IMR-90 (cell line): Measurements from ENCODE around the gene SENP5. TPM values are rescaled to one million over a fixed set of nuclear protein-coding genes. Genes with fewer than 3 reads are reported as not detected.
A peak's percentile ranks its signal among the peaks of the same experiment; 100 is the strongest.

Source experiments
- ATAC-seq: fragments of 200-7000 bp; cut with Tn5 transposase; 2 replicates; pipeline ENCODE4 v1.9.1; 2020; ENCODE audit warnings: low read depth, mild to moderate bottlenecking, moderate library complexity
- BruUV-seq: library from RNA; stranded (reverse); fragments of 400-500 nt; replicated peaks from 2 replicates; lab custom pipeline; 2021; lab: Mats Ljungman, UMichigan
- CTCF ChIA-PET: fragments of 300-600 bp; formaldehyde crosslinking; extraction: SDS; loops from one replicate; lab custom pipeline; 2021; ENCODE audit warnings: antibody characterized with exemption; lab: Yijun Ruan, JAX
- POLR2A ChIA-PET: fragments of 300-600 bp; sonication (Branson Sonifier 250); formaldehyde crosslinking; loops from one replicate; lab custom pipeline; 2022; ENCODE audit warnings: antibody characterized with exemption; ENCODE audit not compliant: unreplicated experiment; lab: Charles Lee
- DNase-seq: peaks from one replicate; pipeline ENCODE4 v3.0.0; 2013
- H2AFZ ChIP-seq: replicated peaks from 2 replicates; pipeline ENCODE3; 2013; ENCODE audit warnings: low read length, mild to moderate bottlenecking; ENCODE audit not compliant: poor library complexity
- H2AK5ac ChIP-seq: 2 replicates; pipeline ENCODE4 v1.6.1; 2013; ENCODE audit warnings: low read depth, low read length, inconsistent platforms
- H2AK9ac ChIP-seq: replicated peaks from 2 replicates; pipeline ENCODE3; 2013; ENCODE audit warnings: mild to moderate bottlenecking, low read depth, low read length, moderate library complexity; ENCODE audit not compliant: poor library complexity
- H2BK120ac ChIP-seq: 2 replicates; pipeline ENCODE4 v1.6.1; 2013; ENCODE audit warnings: low read depth, low read length, inconsistent platforms
- H2BK15ac ChIP-seq: 3 replicates; pipeline ENCODE4 v1.6.1; 2013; ENCODE audit warnings: low read depth, low read length, inconsistent platforms
- H2BK20ac ChIP-seq: 2 replicates; pipeline ENCODE4 v1.6.1; 2013; ENCODE audit warnings: low read depth, mild to moderate bottlenecking, inconsistent platforms, low read length, moderate library complexity
- H2BK5ac ChIP-seq: 2 replicates; pipeline ENCODE4 v1.6.1; 2013; ENCODE audit warnings: mild to moderate bottlenecking, low read depth, low read length, inconsistent platforms; ENCODE audit not compliant: poor library complexity, severe bottlenecking
- H3K14ac ChIP-seq: replicated peaks from 2 replicates; pipeline ENCODE4 v1.6.1; 2013; ENCODE audit warnings: low read depth, low read length, inconsistent platforms
- H3K18ac ChIP-seq: 2 replicates; pipeline ENCODE4 v1.6.1; 2013; ENCODE audit warnings: low read depth, low read length, control low read depth
- H3K23ac ChIP-seq: 2 replicates; pipeline ENCODE4 v1.6.1; 2013; ENCODE audit warnings: low read depth, low read length, inconsistent platforms
- H3K27ac ChIP-seq: 2 replicates; pipeline ENCODE4 v1.5.1; 2013; ENCODE audit warnings: mild to moderate bottlenecking, control low read depth, low read length; ENCODE audit not compliant: insufficient read depth
- H3K27me3 ChIP-seq: 2 replicates; pipeline ENCODE4 v1.6.1; 2013; ENCODE audit warnings: low read length; ENCODE audit not compliant: control insufficient read depth, insufficient read depth
- H3K36me3 ChIP-seq: 2 replicates; pipeline ENCODE4 v1.6.1; 2013; ENCODE audit warnings: low read length, mixed read lengths; ENCODE audit not compliant: control insufficient read depth, insufficient read depth
- H3K4ac ChIP-seq: 2 replicates; pipeline ENCODE4 v1.6.1; 2013; ENCODE audit warnings: low read depth, low read length, inconsistent platforms
- H3K4me1 ChIP-seq: 2 replicates; pipeline ENCODE4 v1.6.1; 2013; ENCODE audit warnings: low read length, mixed read lengths; ENCODE audit not compliant: control insufficient read depth, insufficient read depth
- H3K4me2 ChIP-seq: 2 replicates; pipeline ENCODE4 v1.6.1; 2013; ENCODE audit warnings: low read depth, mild to moderate bottlenecking, control low read depth, low read length, moderate library complexity
- H3K4me3 ChIP-seq: 2 replicates; pipeline ENCODE4 v1.5.1; 2013; ENCODE audit warnings: low read depth, mild to moderate bottlenecking, control low read depth, low read length, moderate library complexity; ENCODE audit not compliant: insufficient read depth
- H3K56ac ChIP-seq: 2 replicates; pipeline ENCODE4 v1.6.1; 2013; ENCODE audit warnings: low read length, inconsistent platforms; ENCODE audit not compliant: insufficient read depth; ENCODE audit errors: extremely low read depth
- H3K79me1 ChIP-seq, 2 experiments: 2 replicates each; pipeline ENCODE4 v1.6.1; 2013; ENCODE audit warnings: low read length in 2 of 2, inconsistent platforms in 1 of 2, low read depth in 1 of 2
- H3K9ac ChIP-seq: 2 replicates; pipeline ENCODE4 v1.6.1; 2013; ENCODE audit warnings: low read depth, low read length, control low read depth
- H3K9me1 ChIP-seq: 2 replicates; pipeline ENCODE4 v1.6.1; 2013; ENCODE audit warnings: low read length, inconsistent platforms; ENCODE audit not compliant: insufficient read depth
- H3K9me3 ChIP-seq: 2 replicates; pipeline ENCODE4 v1.6.1; 2013; ENCODE audit warnings: low read length; ENCODE audit not compliant: control insufficient read depth, insufficient read depth
- H4K20me1 ChIP-seq: 2 replicates; pipeline ENCODE4 v1.6.1; 2013; ENCODE audit warnings: low read length, inconsistent platforms; ENCODE audit not compliant: insufficient read depth
- H4K5ac ChIP-seq: 2 replicates; pipeline ENCODE4 v1.6.1; 2013; ENCODE audit warnings: mild to moderate bottlenecking, low read depth, low read length, control low read depth
- H4K8ac ChIP-seq, 2 experiments: 2 replicates each; pipeline ENCODE4 v1.6.1; 2013; ENCODE audit warnings: low read depth in 2 of 2, low read length in 2 of 2, control low read depth in 1 of 2, inconsistent platforms in 1 of 2
- H4K91ac ChIP-seq: 2 replicates; pipeline ENCODE4 v1.6.1; 2013; ENCODE audit warnings: low read depth, low read length, inconsistent platforms; ENCODE audit not compliant: insufficient read depth
- BHLHE40 ChIP-seq: fragments of 150-350 bp; IDR thresholded peaks from 2 replicates; pipeline ENCODE4 v1.6.1; 2016; ENCODE audit warnings: mild to moderate bottlenecking, low read depth, low read length
- CEBPB ChIP-seq: IDR thresholded peaks from 2 replicates; pipeline ENCODE4 v1.6.1; 2012; ENCODE audit warnings: low read depth, low read length, improper control_type of control experiment
- CHD1 ChIP-seq: IDR thresholded peaks from 2 replicates; pipeline ENCODE4 v1.6.1; 2012; ENCODE audit warnings: low read depth, low read length, improper control_type of control experiment
- FOS ChIP-seq: fragments of 150-350 bp; IDR thresholded peaks from 2 replicates; pipeline ENCODE4 v1.6.1; 2016; ENCODE audit warnings: low read depth, low read length
- MAFK ChIP-seq: IDR thresholded peaks from 2 replicates; pipeline ENCODE4 v1.6.1; 2012; ENCODE audit warnings: low read depth, low read length, improper control_type of control experiment
- MAZ ChIP-seq: IDR thresholded peaks from 2 replicates; pipeline ENCODE4 v1.6.1; 2012; ENCODE audit warnings: low read depth, mild to moderate bottlenecking, low read length, improper control_type of control experiment, moderate library complexity, borderline replicate concordance
- MXI1 ChIP-seq: IDR thresholded peaks from 2 replicates; pipeline ENCODE4 v1.6.1; 2012; ENCODE audit warnings: low read depth, mild to moderate bottlenecking, low read length, moderate library complexity, borderline replicate concordance
- NFE2L2 ChIP-seq: fragments of 150-350 bp; IDR thresholded peaks from 2 replicates; pipeline ENCODE4 v1.6.1; 2016; ENCODE audit warnings: low read depth, mild to moderate bottlenecking, low read length
- POLR2A ChIP-seq: IDR thresholded peaks from 2 replicates; pipeline ENCODE4 v1.6.1; 2012; ENCODE audit warnings: mild to moderate bottlenecking, low read depth, low read length
- RAD21 ChIP-seq: IDR thresholded peaks from 2 replicates; pipeline ENCODE4 v1.6.1; 2012; ENCODE audit warnings: low read length, improper control_type of control experiment
- RCOR1 ChIP-seq: IDR thresholded peaks from 2 replicates; pipeline ENCODE4 v1.6.1; 2012; ENCODE audit warnings: mild to moderate bottlenecking, low read length, improper control_type of control experiment; ENCODE audit not compliant: insufficient replicate concordance
- RFX5 ChIP-seq: IDR thresholded peaks from 2 replicates; pipeline ENCODE4 v1.8.0; 2012; ENCODE audit warnings: low read depth, mild to moderate bottlenecking, low read length, moderate library complexity
- SMC3 ChIP-seq: fragments of 150-350 bp; IDR thresholded peaks from 2 replicates; pipeline ENCODE4 v1.6.1; 2016; ENCODE audit warnings: low read depth, mild to moderate bottlenecking, antibody characterized with exemption, low read length, moderate library complexity
- WGBS, 2 experiments: methylation state at CpG; one replicate each; pipeline versions ENCODE4 v1.1.5 to v1.1.7; 2013; ENCODE audit warnings: missing lambda C conversion rate in 2 of 2; ENCODE audit not compliant: insufficient read length in 1 of 2; ENCODE audit errors: extremely low coverage in 2 of 2; 5-methylcytosine and 5-hydroxymethylcytosine counted together
- dilution Hi-C: fragments of 300-500 bp; cut with HindIII; formaldehyde crosslinking; loops from one replicate; pipeline ENCODE4 v1.14.3; 2018; ENCODE audit warnings: low sequenced_read_pairs; ENCODE audit not compliant: unreplicated experiment
- in situ Hi-C: fragments of 300-500 bp; cut with MboI; formaldehyde crosslinking; loops from 3 replicates; pipeline ENCODE4 v1.14.3; 2019; ENCODE audit warnings: low sequenced_read_pairs, inconsistent platforms, mixed read lengths
- intact Hi-C: fragments of 100-400 bp; cut with micrococcal nuclease; formaldehyde crosslinking; loops from 2 replicates; pipeline ENCODE4 v1.10.0; 2022
- polyA plus RNA-seq, 3 experiments: library from polyadenylated mRNA; depleted of rRNA; stranded (reverse); fragments of >200 nt; gene quantifications; 2 replicates each; pipeline ENCODE4 v1.2.3, GENCODE V29; 2012; ENCODE audit warnings: low replicate concordance in 1 of 3
- total RNA-seq: library from RNA; depleted of rRNA; stranded (reverse); fragments of >200 nt; gene quantifications from 2 replicates; pipeline ENCODE4 v1.2.3, GENCODE V29; 2012
- TF ChIP-seq, protein P1 (sequence below): conservative IDR thresholded peaks from 2 replicates; pipeline ENCODE4 v1.5.1; 2012; ENCODE audit warnings: mild to moderate bottlenecking, low read depth, low read length, improper control_type of control experiment
- TF ChIP-seq, protein P2 (sequence below): fragments of 150-350 bp; IDR thresholded peaks from 2 replicates; pipeline ENCODE4 v1.6.1; 2017; ENCODE audit warnings: mild to moderate bottlenecking, antibody characterized with exemption, low read length, low read depth
- TF ChIP-seq, protein P3 (sequence below): fragments of 150-350 bp; IDR thresholded peaks from 2 replicates; pipeline ENCODE4 v1.6.1; 2016; ENCODE audit warnings: low read depth, mild to moderate bottlenecking, low read length, moderate library complexity, borderline replicate concordance

The SENP5 gene
- total and polyA plus RNA-seq, 2 of the 4 experiments (the other 2 are of a cell fraction) = 7.4 to 44.4 TPM

DNA sequence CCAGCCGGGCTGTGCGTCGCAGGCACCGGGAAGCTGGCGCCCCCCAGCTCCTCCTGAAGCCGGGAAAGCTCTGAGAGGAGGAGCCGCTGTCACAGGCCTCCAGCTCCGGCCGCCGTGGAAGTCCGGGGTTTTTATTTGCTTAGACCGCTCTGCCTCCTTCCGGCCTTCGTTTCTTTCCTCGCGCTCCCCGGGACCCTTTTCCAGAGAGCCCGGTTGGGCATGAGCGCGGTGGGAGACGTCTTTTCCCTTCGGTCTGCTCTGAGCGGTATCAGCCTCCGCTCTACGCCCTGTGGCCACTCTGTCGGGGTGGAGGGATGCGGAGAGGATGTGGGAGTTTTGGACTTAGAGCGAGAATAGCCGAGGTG is 559 bp downstream of the SENP5 start:
- in situ Hi-C loops = no loop called here
- peaks cover 6 to 32% of the 10 kb centered on the region in 2 experiments; a peak in 3 of 4 replicates for H3K79me1 ChIP-seq
- H3K23ac ChIP-seq = peak overlapping the region; percentile 29; the same call in 1 of the 2 replicates
- peak overlapping the region; percentile 96 for H3K4me2 ChIP-seq
- TF ChIP-seq POLR2A = no peak
- no peak for TF ChIP-seq SMC3
- no peak for TF ChIP-seq CEBPB
- no peak for TF ChIP-seq RAD21
- TF ChIP-seq, protein P1, sequence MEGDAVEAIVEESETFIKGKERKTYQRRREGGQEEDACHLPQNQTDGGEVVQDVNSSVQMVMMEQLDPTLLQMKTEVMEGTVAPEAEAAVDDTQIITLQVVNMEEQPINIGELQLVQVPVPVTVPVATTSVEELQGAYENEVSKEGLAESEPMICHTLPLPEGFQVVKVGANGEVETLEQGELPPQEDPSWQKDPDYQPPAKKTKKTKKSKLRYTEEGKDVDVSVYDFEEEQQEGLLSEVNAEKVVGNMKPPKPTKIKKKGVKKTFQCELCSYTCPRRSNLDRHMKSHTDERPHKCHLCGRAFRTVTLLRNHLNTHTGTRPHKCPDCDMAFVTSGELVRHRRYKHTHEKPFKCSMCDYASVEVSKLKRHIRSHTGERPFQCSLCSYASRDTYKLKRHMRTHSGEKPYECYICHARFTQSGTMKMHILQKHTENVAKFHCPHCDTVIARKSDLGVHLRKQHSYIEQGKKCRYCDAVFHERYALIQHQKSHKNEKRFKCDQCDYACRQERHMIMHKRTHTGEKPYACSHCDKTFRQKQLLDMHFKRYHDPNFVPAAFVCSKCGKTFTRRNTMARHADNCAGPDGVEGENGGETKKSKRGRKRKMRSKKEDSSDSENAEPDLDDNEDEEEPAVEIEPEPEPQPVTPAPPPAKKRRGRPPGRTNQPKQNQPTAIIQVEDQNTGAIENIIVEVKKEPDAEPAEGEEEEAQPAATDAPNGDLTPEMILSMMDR = no peak
- TF ChIP-seq, protein P2, sequence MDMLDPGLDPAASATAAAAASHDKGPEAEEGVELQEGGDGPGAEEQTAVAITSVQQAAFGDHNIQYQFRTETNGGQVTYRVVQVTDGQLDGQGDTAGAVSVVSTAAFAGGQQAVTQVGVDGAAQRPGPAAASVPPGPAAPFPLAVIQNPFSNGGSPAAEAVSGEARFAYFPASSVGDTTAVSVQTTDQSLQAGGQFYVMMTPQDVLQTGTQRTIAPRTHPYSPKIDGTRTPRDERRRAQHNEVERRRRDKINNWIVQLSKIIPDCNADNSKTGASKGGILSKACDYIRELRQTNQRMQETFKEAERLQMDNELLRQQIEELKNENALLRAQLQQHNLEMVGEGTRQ = no peak
- no peak for TF ChIP-seq MAZ
- TF ChIP-seq MXI1 = no peak
- TF ChIP-seq CHD1 = no peak
- no peak for TF ChIP-seq RCOR1
- TF ChIP-seq, protein P3, sequence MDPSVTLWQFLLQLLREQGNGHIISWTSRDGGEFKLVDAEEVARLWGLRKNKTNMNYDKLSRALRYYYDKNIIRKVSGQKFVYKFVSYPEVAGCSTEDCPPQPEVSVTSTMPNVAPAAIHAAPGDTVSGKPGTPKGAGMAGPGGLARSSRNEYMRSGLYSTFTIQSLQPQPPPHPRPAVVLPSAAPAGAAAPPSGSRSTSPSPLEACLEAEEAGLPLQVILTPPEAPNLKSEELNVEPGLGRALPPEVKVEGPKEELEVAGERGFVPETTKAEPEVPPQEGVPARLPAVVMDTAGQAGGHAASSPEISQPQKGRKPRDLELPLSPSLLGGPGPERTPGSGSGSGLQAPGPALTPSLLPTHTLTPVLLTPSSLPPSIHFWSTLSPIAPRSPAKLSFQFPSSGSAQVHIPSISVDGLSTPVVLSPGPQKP = no peak
- no peak for TF ChIP-seq RFX5
- TF ChIP-seq MAFK = no peak
- no peak for TF ChIP-seq BHLHE40
- TF ChIP-seq NFE2L2 = no peak
- TF ChIP-seq FOS = no peak
- dilution Hi-C loops = no loop called here
- no peak overlapping the region for H2BK15ac ChIP-seq
- H4K20me1 ChIP-seq = peaks cover 43% of the 10 kb centered on the region
- H3K56ac ChIP-seq = peak overlapping the region; percentile 53; the same call in 1 of the 2 replicates
- WGBS, 2 experiments = 0% methylated on average over 5 of the region's 29 CpGs; no CpG with 5 or more reads in 1 of the 2 experiments
- 0 out of 2 replicates have a peak, but pooled peaks cover 3% of the 10 kb centered on the region for H3K9me1 ChIP-seq
- no peaks in the 10 kb centered on the region for H3K36me3 ChIP-seq
- no peak overlapping the region for H3K18ac ChIP-seq
- H2AFZ ChIP-seq = peak overlapping the region; percentile 99
- H4K5ac ChIP-seq = no peak overlapping the region
- H4K8ac ChIP-seq = peak overlapping the region; percentile 58 to 79; a peak in 2 of 4 replicates
- DNase-seq (peak; percentile 9), ATAC-seq (peak; percentile 31)
- H3K14ac ChIP-seq = no peak overlapping the region
- BruUV-seq = no TSS peak
- no peaks in the 10 kb centered on the region for H3K9me3 ChIP-seq
- H2AK5ac ChIP-seq = peak overlapping the region; percentile 78; the same call in 1 of the 2 replicates
- peak overlapping the region; percentile 87 for H3K9ac ChIP-seq
- no peak overlapping the region for H2BK120ac ChIP-seq
- peak overlapping the region; percentile 74 for H3K4ac ChIP-seq
- no peak overlapping the region for H2BK20ac ChIP-seq
- POLR2A ChIA-PET = no interaction called here
- peak overlapping the region; percentile 80 for H2AK9ac ChIP-seq
- no peaks in the 10 kb centered on the region for H3K27me3 ChIP-seq
- CTCF ChIA-PET = no interaction called here
- peak overlapping the region; percentile 79 for H2BK5ac ChIP-seq
- H3K27ac ChIP-seq = peak overlapping the region; percentile 88
- peaks cover 4% of the 10 kb centered on the region for H3K4me1 ChIP-seq
- intact Hi-C loops = loop anchor here (5.0 kb wide), 1 partner anchor 74 kb away; the partner anchor contains the start of gene NCBP2
- peak overlapping the region; percentile 9 for H4K91ac ChIP-seq
- peak overlapping the region; percentile 92 for H3K4me3 ChIP-seq
